Measurements from ENCODE around the gene YPEL4.
A peak's percentile ranks its signal among the peaks of the same experiment; 100 is the strongest.
"Not testable (repeated sequence)": the region's sequence is repeated elsewhere in the genome, so short reads cannot be mapped to it uniquely, and the experiment has no call there.

Gene YPEL4

GRCh38 chr11:57656885-57657193, 7.1 kb upstream of the YPEL4 start:
- H3K4me3 ChIP-seq (ENCODE audit: low read depth, low read length): peak overlapping the region; percentile 64
- DNase-seq (ENCODE audit: low read depth): no peak
- no peak for TF ChIP-seq CTCF (IDR thresholded peaks at IDR 0.05; ENCODE audit: low read depth, low read length)
- no peak for TF ChIP-seq POLR2A (IDR thresholded peaks at IDR 0.05; ENCODE audit: extremely low read depth, insufficient read length)
- no peak for TF ChIP-seq MYC (IDR thresholded peaks at IDR 0.05; ENCODE audit: low read depth, low read length)
- no peak for TF ChIP-seq MAX (IDR thresholded peaks at IDR 0.05; ENCODE audit: low read depth, low read length)

- no peak for TF ChIP-seq CTCF (IDR thresholded peaks at IDR 0.05; ENCODE audit: low read depth, low read length)
- TF ChIP-seq MAX (IDR thresholded peaks at IDR 0.05; ENCODE audit: low read depth, low read length): no peak
- no peak for TF ChIP-seq MYC (IDR thresholded peaks at IDR 0.05; ENCODE audit: low read depth, low read length)
- TF ChIP-seq POLR2A (IDR thresholded peaks at IDR 0.05; ENCODE audit: extremely low read depth, insufficient read length): no peak
- DNase-seq (ENCODE audit: low read depth): peak; percentile 52
Observed at GRCh38 chr11:57653163-57653562, 3.5 kb upstream of the YPEL4 start.

GRCh38 chr11:57652662-57653061, 3.0 kb upstream of the YPEL4 start:
- TF ChIP-seq POLR2A (IDR thresholded peaks at IDR 0.05; ENCODE audit: extremely low read depth, insufficient read length) (no peak), MYC (IDR thresholded peaks at IDR 0.05; ENCODE audit: low read depth, low read length) (no peak), MAX (IDR thresholded peaks at IDR 0.05; ENCODE audit: low read depth, low read length) (no peak), CTCF (IDR thresholded peaks at IDR 0.05; ENCODE audit: low read depth, low read length) (no peak)
- DNase-seq (ENCODE audit: low read depth): no peak
- H3K4me3 ChIP-seq (ENCODE audit: low read depth, low read length): peak overlapping the region; percentile 1

More at GRCh38 chr11:57653163-57653562, 3.5 kb upstream of the YPEL4 start:
- H3K4me3 ChIP-seq (ENCODE audit: low read depth, low read length): no peak overlapping the region

- DNase-seq (ENCODE audit: low read depth): peak; percentile 33
- H3K4me3 ChIP-seq (ENCODE audit: low read depth, low read length): not testable (repeated sequence)
Observed at GRCh38 chr11:57652230-57652629, 2.5 kb upstream of the YPEL4 start.

- DNase-seq (ENCODE audit: low read depth): no peak
- no peak overlapping the region for H3K4me3 ChIP-seq (ENCODE audit: low read depth, low read length)
- TF ChIP-seq POLR2A (IDR thresholded peaks at IDR 0.05; ENCODE audit: extremely low read depth, insufficient read length) (no peak), MYC (IDR thresholded peaks at IDR 0.05; ENCODE audit: low read depth, low read length) (no peak), CTCF (IDR thresholded peaks at IDR 0.05; ENCODE audit: low read depth, low read length) (no peak), MAX (IDR thresholded peaks at IDR 0.05; ENCODE audit: low read depth, low read length) (no peak)
Observed at GRCh38 chr11:57651408-57651807, 1.7 kb upstream of the YPEL4 start.

GRCh38 chr11:57650739-57651090, 1.0 kb upstream of the YPEL4 start:
- DNase-seq (ENCODE audit: low read depth): no peak
- no peak for TF ChIP-seq POLR2A (IDR thresholded peaks at IDR 0.05; ENCODE audit: extremely low read depth, insufficient read length)
- TF ChIP-seq CTCF (IDR thresholded peaks at IDR 0.05; ENCODE audit: low read depth, low read length): no peak
- no peak overlapping the region for H3K4me3 ChIP-seq (ENCODE audit: low read depth, low read length)

All from NB4 (cell line).